Left forelimb (tissue), 1 donor: ENCODE results near the gene PRPF40B.
A peak's percentile ranks its signal among the peaks of the same experiment; 100 is the strongest.

ENCODE experiments used
- DNase-seq: peaks from one replicate; pipeline ENCODE4 v3.0.0-alpha.2; 2018; ENCODE audit warnings: low spot score

The PRPF40B gene

GRCh38 chr12:49658276-49658675 lies 34.9 kb downstream of the PRPF40B start:
- no peak for DNase-seq

DNA sequence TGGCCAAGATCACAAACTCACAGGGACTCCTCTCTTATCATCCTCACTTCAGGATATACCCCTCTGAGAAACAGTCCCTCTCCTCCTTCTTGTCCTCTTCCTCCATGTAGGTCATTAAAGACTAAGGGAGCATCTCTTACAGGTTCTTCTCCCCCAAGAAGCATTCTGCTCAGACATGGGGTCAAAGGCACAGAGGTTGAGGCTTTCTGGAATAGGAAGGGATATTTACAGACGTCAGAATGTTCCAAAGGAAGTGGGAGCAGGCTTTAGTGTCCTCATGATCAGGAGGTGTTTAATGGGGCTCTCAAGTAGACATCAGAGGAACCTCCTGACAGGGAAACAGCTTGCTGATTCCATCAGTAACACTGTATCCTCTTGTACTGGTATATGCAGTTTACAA lies 36.4 kb downstream of the PRPF40B start:
- no peak for DNase-seq

DNA sequence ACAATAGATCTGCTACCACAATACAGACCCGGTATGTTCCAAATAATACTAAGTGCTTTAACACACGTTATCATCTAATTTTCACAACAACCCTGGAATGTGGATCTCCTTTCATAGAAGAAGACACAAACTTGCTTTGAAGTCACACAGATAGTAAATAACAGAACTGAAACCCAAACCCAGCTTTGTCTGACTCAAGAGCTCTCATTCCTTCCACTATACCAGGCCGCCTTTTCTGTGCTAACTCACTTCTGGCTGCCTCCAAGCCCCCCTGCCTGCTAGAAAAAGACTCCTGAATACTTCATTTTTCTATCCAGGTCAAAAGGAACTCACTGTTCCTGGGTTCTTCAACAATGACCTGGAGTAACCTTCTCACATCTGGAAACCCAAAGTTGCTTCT lies 37.8 kb downstream of the PRPF40B start:
- DNase-seq: no peak

DNA sequence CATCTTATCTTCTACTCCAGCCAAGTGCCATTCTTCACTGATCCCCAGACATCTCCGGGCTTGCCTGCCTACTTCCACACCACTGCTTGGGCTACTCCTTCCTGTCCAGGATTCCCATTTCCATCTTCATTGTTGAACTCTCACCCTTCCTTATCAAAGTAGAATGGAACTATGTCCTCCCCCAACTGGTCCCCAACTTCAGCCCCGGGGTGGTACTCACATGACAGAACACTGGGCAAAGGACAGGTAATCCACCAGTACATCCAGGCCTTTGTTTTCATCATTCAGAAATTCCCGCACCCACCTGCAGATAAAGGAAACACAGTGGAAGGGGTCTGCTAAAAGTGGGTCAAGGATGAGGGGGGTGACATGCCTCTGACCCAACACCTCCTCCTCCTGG lies 38.4 kb downstream of the PRPF40B start:
- no peak for DNase-seq

GRCh38 chr12:49662998-49663843 lies 39.9 kb downstream of the PRPF40B start:
- DNase-seq: peak; percentile 79

GRCh38 chr12:49664167-49664566 lies 40.8 kb downstream of the PRPF40B start:
- DNase-seq: no peak

DNA sequence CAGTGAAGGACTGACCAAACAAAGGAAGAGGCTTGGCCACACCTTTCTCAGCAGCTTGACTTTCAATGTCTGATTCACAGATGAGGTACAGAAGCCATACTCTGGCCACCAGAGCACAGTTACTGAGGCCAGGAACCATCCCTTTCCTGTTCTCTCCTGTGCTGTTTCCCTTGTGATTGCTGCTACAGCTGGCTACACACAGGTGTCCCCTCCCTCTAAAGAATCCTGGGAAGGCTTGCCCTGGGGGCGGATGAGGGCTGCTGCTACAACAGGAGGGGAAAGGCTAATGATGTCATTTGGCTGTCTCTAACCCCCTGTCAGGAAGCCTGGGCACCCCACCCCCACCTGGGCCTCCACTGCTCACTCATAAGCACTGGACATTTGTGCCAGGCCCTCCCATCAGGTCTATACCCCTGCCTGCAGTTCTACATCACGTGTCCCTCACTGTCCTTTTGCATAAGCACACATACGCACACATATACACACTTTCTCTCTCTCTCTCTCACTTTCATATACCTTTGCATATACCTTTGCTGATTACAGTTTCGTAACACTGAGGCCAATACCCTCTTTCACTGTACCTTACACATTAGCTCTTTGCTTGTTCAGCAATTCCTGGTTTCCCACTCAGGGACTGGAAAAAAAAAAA lies 41.4 kb downstream of the PRPF40B start:
- no peak for DNase-seq

DNA sequence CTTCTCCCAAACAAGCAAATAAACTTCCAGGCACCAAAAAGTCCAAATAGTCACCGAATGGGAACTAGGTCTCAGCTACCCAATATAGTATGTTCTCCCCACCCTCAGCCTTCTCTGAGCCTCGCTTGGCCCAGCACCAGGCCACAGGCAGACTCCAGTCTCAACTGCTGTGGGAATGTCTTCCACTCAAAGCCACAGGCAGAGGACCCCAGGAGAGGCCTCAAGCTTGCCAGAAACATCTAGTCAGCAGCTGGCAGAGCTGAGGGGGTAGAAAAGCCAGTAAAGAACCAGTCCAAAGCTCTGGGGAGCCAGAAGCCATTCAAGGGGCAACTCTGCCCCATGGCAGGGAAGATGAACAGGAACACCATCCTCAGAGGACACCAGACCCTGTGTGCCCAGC lies 42.0 kb downstream of the PRPF40B start:
- DNase-seq: no peak

DNA sequence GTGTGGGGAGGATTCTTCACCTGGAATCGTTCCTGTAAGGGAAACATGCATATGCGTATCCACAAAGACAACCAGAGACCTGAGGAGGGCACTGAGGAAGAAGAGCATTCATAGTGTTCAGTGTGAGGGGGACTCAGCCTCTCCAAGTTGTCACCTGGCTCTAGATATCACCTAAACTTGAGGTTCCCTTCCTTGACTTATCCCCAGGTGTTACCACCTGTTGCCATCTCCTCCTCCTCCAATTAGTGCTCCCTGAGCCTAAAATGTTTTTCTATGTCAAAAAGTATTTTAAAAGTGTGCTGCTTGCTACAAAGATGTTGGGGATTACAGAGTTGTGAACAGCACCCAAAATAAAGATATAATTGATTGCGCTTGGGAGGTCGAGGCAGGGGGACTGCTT lies 42.8 kb downstream of the PRPF40B start:
- DNase-seq: no peak

DNA sequence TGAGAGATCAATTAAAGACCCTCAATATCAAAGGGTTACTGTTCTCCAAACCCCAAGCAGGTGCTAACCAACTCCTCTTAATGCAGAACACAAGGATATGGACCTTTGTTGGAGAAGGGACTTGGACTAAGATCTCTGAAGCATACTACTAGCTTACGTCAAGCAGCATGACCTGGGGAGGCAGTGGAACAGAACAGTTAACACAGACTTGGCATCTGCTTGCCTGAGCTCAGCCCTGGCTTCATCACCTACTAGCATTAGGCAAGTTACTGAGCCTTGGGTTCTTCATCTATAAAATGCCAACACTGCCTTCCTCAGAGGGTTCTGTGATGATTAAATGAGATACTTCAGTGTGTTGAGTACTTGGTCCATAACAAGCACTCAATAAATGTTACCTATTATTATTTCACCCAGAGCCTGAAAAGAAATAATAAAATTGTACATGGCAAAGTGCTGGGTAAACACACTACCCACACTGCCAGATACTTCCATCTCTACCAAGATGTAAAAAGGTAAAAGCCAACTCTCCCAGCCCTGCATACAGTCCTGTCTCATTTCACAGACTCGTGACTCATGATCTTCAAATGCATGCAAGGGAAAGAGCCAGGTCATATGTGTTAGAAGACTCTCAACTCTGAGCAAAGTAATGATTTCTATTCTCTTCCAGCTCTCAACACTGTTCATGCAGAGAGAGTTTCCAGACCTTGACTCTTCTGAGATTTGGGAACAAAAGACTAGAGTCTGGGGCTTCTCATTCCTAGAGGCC lies 44.1 kb downstream of the PRPF40B start:
- no peak for DNase-seq

- no peak for DNase-seq
Observed at GRCh38 chr12:49669796-49670195, 46.4 kb downstream of the PRPF40B start.

GRCh38 chr12:49671031-49671765 lies 47.8 kb downstream of the PRPF40B start:
- no peak for DNase-seq

- DNase-seq: no peak
Observed at GRCh38 chr12:49672301-49673217, 49.2 kb downstream of the PRPF40B start.

DNA sequence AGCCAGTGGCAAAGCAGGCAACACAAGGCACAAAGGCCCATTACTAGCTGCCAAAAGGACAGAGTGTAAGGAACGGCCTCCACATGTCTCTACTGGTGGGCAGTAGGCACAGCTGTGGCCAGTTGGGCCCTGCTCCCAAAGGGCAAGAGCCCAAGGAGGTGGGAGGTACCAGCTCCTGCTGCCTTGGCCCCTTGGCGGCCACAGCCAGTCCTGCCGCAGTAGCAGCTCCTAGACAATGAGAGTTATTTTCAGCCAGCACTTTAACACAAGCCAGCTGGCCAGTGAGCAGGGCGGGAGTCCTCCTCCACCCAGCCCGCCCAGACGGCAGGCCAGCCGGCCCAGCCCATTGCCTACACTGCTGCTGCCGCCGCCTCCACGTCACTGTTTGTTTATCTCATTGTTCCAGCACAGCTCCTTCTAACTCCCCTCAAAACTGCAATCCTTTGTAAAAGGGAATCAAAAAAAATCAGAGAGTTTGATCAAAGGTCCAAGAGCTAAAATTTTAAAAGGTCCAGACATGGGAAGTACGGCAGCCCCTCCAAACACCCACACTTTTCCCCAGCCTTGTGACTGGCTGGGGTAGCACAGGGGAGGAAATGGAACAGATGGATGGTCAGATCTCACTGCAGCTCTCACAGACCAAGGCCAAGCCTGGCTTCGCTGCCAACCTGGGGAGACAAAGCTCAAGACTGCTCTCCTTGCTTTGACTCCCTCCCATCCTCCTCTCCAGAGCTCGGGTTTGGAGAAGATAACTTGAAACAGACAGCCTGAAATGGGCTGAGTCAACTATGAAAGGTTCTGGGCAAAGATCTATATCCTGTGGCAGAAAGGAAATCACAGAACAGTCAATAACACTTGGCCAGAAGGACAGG lies 50.3 kb downstream of the PRPF40B start:
- DNase-seq: peak; percentile 92

- no peak for DNase-seq
Observed at GRCh38 chr12:49674318-49674981, 51.1 kb downstream of the PRPF40B start.

DNA sequence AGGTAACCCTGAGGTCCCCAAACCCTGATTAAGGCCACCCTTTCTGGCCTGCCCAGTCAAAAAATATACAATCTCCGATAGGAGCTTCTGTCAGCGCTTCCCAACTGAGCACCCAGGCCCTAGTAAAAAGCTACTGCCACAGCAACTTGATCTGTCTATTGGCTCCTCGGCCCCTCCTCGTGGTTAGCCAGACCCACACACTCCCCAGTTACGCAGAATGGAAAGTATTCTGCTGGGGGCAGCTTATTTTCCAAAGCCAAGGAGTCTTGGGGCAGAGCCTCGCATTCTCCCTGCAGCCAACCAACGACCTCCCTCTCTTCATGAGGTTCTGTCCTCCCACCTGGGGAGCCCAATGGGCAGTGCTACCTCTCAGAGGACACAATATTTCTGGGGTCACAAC lies 51.8 kb downstream of the PRPF40B start:
- DNase-seq: no peak

DNA sequence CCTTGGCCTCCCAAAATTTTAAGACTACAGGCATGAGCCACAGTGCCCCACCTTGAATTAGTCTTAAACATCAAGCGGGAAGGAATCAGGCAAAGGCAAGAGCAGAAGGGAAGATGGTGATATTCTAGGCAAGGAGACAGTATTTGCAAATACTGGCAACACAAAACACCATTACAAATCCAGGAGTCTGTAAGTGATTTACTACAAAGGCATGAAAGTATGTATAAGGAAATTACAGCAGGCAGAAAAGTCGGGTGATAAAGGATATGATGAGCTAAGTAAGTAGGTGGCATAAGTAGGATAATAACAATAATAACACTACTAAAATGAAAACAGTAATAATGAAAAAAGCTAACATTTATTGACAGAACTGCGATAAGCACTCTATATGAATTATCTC lies 55.4 kb downstream of the PRPF40B start:
- DNase-seq: no peak

- no peak for DNase-seq
Observed at GRCh38 chr12:49680075-49680474, 56.7 kb downstream of the PRPF40B start.

- DNase-seq: no peak
Observed at GRCh38 chr12:49683599-49684309, 60.4 kb downstream of the PRPF40B start.
